Epithelial cell of proximal tubule (primary cell): ENCODE data around the gene CTSS. TPM values are rescaled to one million over a fixed set of nuclear protein-coding genes. Genes with fewer than 3 reads are reported as not detected.
"Not testable (repeated sequence)": the region's sequence is repeated elsewhere in the genome, so short reads cannot be mapped to it uniquely, and the experiment has no call there.

Source experiments
- DNase-seq: peaks from one replicate; pipeline ENCODE4 v3.0.0-alpha.2; 2011; ENCODE audit warnings: low read depth
- H3K4me3 ChIP-seq: 2 replicates; pipeline ENCODE4 v1.5.1; 2011; ENCODE audit warnings: low read depth, mild to moderate bottlenecking, low read length
- total RNA-seq: library from RNA; depleted of rRNA; stranded (reverse); fragments of >200 nt; gene quantifications from 2 replicates; pipeline ENCODE4 v1.2.3, GENCODE V29; 2015
- TF ChIP-seq, protein P1 (sequence below): conservative IDR thresholded peaks from 2 replicates; pipeline ENCODE4 v1.5.1; 2012; ENCODE audit warnings: low read depth, mild to moderate bottlenecking, low read length

The CTSS gene
- total RNA-seq, 1 donor from 2014 or later: 21.3 TPM

GRCh38 chr1:150730130-150730721 is 35.4 kb downstream of the CTSS start:
- TF ChIP-seq, protein P1, sequence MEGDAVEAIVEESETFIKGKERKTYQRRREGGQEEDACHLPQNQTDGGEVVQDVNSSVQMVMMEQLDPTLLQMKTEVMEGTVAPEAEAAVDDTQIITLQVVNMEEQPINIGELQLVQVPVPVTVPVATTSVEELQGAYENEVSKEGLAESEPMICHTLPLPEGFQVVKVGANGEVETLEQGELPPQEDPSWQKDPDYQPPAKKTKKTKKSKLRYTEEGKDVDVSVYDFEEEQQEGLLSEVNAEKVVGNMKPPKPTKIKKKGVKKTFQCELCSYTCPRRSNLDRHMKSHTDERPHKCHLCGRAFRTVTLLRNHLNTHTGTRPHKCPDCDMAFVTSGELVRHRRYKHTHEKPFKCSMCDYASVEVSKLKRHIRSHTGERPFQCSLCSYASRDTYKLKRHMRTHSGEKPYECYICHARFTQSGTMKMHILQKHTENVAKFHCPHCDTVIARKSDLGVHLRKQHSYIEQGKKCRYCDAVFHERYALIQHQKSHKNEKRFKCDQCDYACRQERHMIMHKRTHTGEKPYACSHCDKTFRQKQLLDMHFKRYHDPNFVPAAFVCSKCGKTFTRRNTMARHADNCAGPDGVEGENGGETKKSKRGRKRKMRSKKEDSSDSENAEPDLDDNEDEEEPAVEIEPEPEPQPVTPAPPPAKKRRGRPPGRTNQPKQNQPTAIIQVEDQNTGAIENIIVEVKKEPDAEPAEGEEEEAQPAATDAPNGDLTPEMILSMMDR: no peak
- no peak for DNase-seq
- H3K4me3 ChIP-seq: no peak overlapping the region

DNA sequence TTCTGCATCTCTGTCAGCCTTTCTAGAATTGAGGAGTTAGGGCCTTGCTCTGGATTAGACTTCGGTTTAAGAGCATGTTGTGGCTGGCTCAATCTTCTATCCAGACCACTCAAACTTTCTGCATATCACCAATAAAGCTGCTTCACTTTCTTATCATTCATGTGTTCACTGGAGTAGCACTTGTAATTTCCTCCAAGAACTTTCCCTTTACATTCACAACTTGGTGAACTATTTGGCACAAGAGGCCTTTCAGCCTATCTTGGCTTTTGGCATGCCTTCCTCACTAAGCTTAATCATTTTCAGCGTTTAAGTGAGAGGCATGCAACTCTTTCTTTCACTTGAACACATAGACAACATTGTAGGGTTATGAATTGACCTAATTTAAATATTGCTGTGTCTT is 41.2 kb downstream of the CTSS start:
- no peak overlapping the region for H3K4me3 ChIP-seq
- no peak for DNase-seq
- TF ChIP-seq, protein P1: no peak

- TF ChIP-seq, protein P1: no peak
- DNase-seq: no peak
- H3K4me3 ChIP-seq: no peak within 1 kb of the TSS
Observed at GRCh38 chr1:150720703-150721102, 44.9 kb downstream of the CTSS start, which contains the start of gene HORMAD1. TSS of gene HORMAD1 (minus strand) at chr1:150720895. CDS start at chr1:150719505, 1,390 bp downstream.

- no peak for DNase-seq
- H3K4me3 ChIP-seq: no peak overlapping the region
- TF ChIP-seq, protein P1: no peak
Observed at GRCh38 chr1:150720098-150720497, 45.5 kb downstream of the CTSS start.

DNA sequence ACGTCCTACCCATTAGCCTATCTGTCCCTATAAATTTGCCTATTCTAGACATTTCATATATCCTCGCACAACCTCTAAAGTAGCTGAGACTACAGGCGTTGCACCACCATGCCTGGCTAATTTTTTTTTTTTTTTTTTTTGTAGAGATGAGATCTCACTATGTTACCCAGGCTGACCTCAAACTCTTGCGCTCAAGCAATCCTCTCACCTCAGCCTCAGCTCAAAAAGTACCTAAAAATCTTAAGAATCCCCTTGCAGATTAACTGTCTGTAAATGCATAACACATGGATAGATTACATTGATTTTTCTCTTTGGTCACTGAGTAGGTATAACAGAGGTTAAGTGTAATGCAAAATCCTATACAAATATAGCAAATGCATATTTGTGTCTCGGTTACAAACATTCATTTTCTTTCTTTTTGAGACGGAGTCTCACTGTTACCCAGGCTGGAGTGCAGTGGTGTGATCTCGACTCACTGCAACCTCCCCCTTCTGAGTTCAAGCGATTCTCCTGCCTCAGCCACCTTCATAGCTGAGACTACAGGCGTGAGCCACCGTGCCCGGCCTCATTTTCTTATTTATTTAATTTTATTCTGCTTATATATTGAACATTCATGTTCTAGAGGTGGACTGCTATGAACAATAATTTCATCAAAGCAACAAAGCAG is 47.2 kb downstream of the CTSS start:
- TF ChIP-seq, protein P1: no peak
- H3K4me3 ChIP-seq: no peak overlapping the region
- no peak for DNase-seq

DNA sequence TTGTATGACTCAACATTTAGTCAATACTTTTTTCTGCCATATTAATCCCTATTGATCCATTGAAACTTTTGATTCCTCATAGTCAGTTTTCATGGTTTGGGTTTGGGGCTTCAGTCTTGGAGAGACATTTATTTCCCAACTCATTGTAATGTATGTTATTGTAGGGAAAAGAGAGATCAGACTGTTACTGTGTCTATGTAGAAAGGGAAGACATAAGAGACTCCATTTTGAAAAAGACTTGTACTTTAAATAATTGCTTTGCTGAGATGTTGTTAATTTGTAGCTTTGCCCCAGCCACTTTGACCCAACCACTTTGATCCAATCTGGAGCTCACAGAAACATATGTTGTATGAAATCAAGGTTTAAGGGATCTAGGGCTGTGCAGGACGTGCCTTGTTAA is 56.5 kb downstream of the CTSS start:
- H3K4me3 ChIP-seq, DNase-seq: not testable (repeated sequence)

DNA sequence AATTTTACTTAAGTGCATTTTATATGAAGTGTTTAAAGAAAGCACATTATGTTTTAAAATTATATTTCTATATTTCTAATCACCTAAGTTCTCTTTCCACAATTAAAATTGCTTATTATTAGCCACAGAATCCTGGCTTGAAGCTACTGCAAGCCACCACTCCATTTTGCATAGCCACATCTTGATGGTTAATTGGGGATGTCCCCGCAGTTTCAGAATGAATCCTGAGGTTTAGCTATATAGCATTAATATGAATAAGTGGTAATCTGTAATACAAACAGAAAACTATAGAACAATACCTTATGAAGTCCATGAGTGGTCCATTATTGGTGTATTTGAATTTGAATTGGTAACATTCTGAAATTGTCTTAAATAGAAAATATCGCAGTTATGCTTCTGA is 57.0 kb downstream of the CTSS start:
- H3K4me3 ChIP-seq: no peak overlapping the region
- DNase-seq: no peak
- TF ChIP-seq, protein P1: no peak
